Epithelial cell of proximal tubule (primary cell): ENCODE measurements around the gene IQCF6. TPM values are rescaled to one million over a fixed set of nuclear protein-coding genes. Genes with fewer than 3 reads are reported as not detected.
A peak's percentile ranks its signal among the peaks of the same experiment; 100 is the strongest.

ENCODE experiments used
- DNase-seq: peaks from one replicate; pipeline ENCODE4 v3.0.0-alpha.2; 2011; ENCODE audit warnings: low read depth
- H3K4me3 ChIP-seq: 2 replicates; pipeline ENCODE4 v1.5.1; 2011; ENCODE audit warnings: low read depth, mild to moderate bottlenecking, low read length
- total RNA-seq: library from RNA; depleted of rRNA; stranded (reverse); fragments of >200 nt; gene quantifications from 2 replicates; pipeline ENCODE4 v1.2.3, GENCODE V29; 2015
- TF ChIP-seq, protein P1 (sequence below): conservative IDR thresholded peaks from 2 replicates; pipeline ENCODE4 v1.5.1; 2012; ENCODE audit warnings: low read depth, mild to moderate bottlenecking, low read length

Gene IQCF6
- total RNA-seq, 1 donor from 2014 or later = not detected

DNA sequence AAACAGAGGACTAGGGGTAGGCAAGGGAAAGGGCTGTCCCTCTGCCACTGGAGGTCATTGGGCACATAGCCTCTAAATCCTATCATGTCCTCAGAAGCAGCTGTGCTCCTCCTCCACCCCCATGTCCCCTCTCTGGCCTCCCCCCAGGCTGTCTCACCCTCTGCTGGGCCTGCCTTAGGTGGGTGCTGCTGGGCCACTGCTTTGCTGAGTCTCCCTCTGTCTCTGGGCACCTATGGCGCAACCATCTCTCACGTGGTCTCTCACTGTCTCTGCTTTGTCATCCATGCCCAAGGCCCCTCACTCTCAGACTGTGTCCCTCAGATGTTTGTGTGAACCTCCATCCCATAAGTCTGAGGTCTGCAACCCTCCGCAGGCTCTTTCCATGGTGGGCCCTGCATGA, 35.0 kb upstream of the IQCF6 start:
- TF ChIP-seq, protein P1, sequence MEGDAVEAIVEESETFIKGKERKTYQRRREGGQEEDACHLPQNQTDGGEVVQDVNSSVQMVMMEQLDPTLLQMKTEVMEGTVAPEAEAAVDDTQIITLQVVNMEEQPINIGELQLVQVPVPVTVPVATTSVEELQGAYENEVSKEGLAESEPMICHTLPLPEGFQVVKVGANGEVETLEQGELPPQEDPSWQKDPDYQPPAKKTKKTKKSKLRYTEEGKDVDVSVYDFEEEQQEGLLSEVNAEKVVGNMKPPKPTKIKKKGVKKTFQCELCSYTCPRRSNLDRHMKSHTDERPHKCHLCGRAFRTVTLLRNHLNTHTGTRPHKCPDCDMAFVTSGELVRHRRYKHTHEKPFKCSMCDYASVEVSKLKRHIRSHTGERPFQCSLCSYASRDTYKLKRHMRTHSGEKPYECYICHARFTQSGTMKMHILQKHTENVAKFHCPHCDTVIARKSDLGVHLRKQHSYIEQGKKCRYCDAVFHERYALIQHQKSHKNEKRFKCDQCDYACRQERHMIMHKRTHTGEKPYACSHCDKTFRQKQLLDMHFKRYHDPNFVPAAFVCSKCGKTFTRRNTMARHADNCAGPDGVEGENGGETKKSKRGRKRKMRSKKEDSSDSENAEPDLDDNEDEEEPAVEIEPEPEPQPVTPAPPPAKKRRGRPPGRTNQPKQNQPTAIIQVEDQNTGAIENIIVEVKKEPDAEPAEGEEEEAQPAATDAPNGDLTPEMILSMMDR = no peak

DNA sequence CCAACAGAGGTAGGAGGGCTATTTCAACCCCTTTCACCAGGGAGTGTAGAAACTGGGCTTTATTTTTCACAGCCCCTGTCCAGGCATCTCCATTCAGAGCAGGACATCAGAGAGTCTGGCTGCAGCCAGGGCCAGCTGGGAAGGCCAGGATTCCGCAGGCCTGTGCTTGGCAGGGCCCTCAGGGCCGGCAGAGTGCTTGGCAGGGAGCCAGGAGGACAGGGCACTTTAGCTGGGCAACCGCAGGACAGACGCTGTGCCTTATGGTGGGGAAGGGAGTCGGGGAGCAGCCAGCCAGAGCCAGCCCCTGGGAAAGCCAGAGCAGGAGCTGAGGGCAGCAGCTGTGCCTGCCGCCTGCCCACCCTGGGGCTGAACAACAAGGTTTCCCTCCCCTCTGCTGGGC, 34.5 kb upstream of the IQCF6 start:
- no peak for DNase-seq
- TF ChIP-seq, protein P1 = no peak
- H3K4me3 ChIP-seq = no peak overlapping the region

More for the DNA sequence above, 35.0 kb upstream of the IQCF6 start:
- no peak overlapping the region for H3K4me3 ChIP-seq
- no peak for DNase-seq

DNA sequence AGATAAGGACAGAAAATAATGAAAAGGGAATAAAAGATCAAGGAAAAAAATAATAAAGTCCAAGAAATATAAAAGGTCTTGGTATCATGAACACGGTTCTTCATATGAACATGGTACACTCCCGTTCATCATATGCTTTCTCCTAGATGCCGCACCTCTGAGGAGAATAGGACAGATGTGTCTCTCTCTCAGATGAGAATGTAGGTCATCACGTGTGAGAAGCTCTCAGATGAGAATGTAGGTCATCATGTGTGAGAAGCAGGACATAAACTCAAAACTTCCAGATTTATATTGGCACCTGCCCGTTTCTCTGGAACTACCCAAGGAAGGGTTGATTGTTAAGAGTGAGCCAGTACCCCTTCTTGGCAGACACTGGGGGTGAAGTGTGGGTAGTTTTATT, 29.9 kb upstream of the IQCF6 start:
- H3K4me3 ChIP-seq = no peak overlapping the region
- DNase-seq = no peak
- TF ChIP-seq, protein P1 = no peak

DNA sequence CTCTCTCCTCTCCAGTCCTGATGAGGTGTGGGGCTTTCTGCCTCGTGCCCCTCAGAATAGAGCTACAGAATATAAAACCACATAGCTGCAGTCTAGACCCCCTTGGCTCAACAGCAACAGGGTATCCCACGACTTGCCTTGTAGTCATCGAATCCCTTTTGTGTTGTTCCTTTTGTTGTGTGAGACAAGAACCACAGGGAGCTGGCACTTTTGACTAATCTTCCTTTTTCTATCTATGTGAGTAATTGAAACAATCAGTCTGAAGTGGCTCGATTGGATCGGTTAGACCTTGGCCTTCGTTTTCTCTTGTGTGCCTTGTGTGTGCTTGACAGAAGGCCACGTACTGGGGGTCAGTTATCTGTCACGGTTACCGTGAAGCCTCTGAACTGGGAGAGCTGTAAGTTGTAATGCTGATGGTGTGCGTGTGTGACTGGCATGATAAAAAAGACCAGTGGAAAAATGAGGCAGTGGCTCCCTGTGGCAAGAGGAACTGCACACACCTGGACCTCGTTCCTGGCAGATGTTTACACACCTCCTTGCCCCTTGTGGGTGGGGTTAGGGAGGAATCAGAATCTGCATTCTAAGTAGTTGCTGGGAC, 23.2 kb upstream of the IQCF6 start:
- TF ChIP-seq, protein P1 = no peak
- H3K4me3 ChIP-seq = no peak overlapping the region
- no peak for DNase-seq

DNA sequence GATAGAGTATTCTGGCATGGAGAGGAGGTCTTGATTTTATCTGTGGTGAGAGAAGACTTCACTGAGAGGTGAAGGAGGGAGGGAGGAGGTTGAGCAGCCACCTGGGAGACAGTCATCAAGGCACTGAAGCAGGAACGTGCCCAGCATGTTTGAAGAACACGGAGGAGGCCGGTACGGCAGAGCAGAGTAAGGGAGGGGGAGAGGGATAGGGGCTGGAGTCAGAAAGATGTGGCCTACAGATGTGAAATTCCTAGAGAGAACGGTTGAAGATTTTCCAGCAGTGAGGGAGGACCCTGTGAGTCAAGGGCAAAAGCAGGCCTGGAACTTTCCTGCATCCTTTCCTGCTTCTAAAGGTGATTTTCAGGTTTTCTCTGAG, 21.7 kb upstream of the IQCF6 start:
- H3K4me3 ChIP-seq = no peak overlapping the region
- TF ChIP-seq, protein P1 = no peak
- DNase-seq = no peak

DNA sequence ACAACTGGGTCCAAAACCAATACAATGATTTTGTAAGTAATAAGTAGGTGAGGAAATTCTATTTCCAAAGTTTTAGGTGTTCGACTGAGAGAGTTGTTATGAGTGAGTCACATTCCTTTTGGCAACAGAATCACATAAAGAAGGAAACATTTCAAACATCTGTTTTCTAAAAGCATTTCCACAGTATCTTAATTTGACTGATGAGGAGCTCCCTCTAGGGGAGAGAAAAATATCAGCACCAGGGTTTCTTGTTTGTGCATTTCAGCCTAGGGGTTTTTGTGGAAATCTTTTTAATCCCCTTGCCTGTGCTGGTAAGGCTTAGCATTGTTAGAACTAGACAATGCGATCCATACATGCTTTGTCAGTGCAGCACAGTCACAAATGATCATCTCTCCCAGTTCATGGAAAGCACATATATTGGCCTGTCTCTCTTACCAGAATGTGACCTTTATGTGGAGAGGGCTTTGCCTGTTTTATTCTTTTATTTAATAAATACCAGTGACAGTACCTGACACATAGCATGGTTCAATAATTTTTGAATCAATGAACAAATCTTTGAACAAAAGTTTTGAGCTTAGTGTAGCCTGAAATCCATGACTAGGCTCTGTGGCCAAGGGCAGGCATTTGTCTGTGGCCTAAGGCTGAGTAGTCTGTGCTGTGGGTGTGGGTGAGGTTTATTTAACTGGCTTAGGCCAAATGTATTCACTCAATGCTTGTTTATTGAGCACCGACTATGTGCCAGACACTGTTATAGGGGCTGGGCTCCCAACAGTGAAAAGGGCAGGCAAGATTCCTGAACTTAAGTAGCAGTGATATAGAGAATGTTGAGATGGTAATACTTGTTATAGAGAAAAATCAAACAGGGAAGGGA, 21.1 kb upstream of the IQCF6 start:
- TF ChIP-seq, protein P1 = peak; percentile 86
- DNase-seq = peak; percentile 31
- H3K4me3 ChIP-seq = no peak overlapping the region
